Mucosa of stomach (tissue), 1 donor: ENCODE measurements around the gene E2F7.

ENCODE experiments used
- H3K27me3 ChIP-seq: one replicate; pipeline ENCODE4 v1.7.0; 2013; ENCODE audit warnings: mild to moderate bottlenecking, low read length; ENCODE audit not compliant: control insufficient read depth, insufficient read depth
- H3K36me3 ChIP-seq: one replicate; pipeline ENCODE4 v1.7.0; 2013; ENCODE audit warnings: low read length; ENCODE audit not compliant: control insufficient read depth, insufficient read depth
- H3K4me1 ChIP-seq: one replicate; pipeline ENCODE4 v1.7.0; 2013; ENCODE audit warnings: mild to moderate bottlenecking, low read length; ENCODE audit not compliant: control insufficient read depth, insufficient read depth
- H3K4me3 ChIP-seq: one replicate; pipeline ENCODE4 v1.7.0; 2013; ENCODE audit warnings: low read length
- H3K9ac ChIP-seq: one replicate; pipeline ENCODE4 v1.7.0; 2013; ENCODE audit warnings: mild to moderate bottlenecking, low read length, moderate library complexity
- H3K9me3 ChIP-seq: one replicate; pipeline ENCODE4 v1.7.0; 2013; ENCODE audit warnings: mild to moderate bottlenecking, low read length, moderate library complexity; ENCODE audit not compliant: control insufficient read depth
- donor health status: Pancreatic carcinoma.

The E2F7 gene

DNA sequence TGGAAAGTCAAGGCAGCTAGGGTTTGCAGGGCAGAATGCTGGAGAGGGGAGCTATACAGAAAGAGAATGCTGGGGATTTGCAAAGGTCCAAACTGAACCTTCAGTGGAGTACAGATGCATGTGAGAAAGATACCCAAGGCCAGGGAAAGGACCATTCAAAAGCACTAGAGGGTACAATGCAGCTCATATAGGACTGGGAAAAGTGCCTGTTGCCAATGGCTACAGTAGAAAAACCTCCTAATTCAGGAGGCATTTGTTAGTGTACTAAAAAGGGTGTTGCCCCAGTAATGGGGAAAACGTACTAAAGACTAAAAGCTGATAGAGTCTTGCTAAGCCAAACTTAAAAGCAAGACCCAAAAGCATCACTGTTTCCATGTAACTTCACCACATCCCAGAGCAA is 30.1 kb downstream of the E2F7 start:
- Histone ChIP-seq H3K9me3 (no peaks in the 10 kb centered on the region), H3K4me1 (no peaks in the 10 kb centered on the region), H3K4me3 (no peak overlapping the region), H3K9ac (no peak overlapping the region), H3K36me3 (no peaks in the 10 kb centered on the region), H3K27me3 (no peaks in the 10 kb centered on the region)

DNA sequence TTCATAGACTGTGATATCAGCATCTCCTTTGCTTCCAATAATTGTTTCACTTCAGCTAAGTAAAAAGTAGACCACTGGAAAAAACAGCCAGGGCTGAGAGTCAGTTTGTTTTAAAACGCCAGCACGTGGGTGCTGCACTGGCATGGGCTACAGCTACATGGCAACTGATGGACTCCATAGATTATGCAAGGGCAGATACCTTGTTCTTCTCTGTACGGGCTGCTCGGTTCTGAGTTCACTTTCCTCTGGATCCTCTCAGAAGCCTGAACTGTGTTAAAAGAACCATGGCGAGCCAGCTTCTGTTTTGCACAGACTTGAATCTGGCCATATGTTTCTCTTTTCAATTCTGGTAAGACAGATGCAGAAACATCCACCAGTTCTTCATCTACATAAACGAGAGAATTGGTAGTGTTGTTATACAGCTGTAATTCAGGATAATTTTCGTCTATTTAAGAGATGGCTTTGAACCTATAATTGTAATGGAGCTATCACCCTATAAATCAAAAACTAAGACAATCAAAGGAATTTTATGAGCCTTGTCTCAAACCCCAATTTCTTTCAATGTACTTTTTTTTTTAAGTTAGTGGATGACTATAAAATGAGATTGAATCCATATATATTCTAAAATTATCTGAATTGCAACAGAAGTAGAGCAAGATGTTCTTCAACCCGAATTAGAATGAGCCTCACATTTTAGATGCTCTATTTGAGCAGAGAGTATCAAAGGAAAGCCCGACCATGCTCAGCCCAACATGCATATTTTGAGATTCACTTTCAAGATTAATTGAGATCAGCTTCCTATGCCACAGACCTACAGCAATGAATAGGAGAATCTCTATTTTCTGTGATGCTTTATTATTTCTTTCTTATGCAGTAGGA is 31.5 kb downstream of the E2F7 start:
- Histone ChIP-seq H3K27me3 (no peaks in the 10 kb centered on the region), H3K4me3 (no peak overlapping the region), H3K36me3 (no peaks in the 10 kb centered on the region), H3K9me3 (no peaks in the 10 kb centered on the region), H3K4me1 (no peaks in the 10 kb centered on the region), H3K9ac (no peak overlapping the region)

DNA sequence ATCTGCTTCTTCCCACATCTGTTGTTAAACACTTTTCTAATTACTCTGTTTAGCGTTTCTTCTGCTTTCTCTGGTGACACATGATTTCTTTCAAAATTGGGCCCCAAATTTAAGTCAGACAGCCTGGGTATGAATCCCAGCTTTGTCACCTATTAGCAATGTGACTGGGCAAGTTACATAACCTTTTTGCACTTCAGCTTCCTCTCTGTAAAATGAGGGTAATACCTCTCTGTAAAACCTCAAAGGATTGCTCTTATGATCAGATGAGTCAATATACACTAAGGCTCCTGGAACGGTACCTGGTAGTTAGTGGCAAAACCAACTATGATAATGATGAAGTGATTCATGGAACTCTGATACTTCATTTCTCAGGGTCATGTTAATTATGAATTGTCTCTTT is 33.0 kb downstream of the E2F7 start:
- Histone ChIP-seq H3K9me3 (no peaks in the 10 kb centered on the region), H3K27me3 (no peaks in the 10 kb centered on the region), H3K4me1 (no peaks in the 10 kb centered on the region), H3K4me3 (no peak overlapping the region), H3K9ac (no peak overlapping the region), H3K36me3 (no peaks in the 10 kb centered on the region)

- no peak overlapping the region for H3K9ac ChIP-seq
- H3K4me3 ChIP-seq, result no peak overlapping the region
- no peaks in the 10 kb centered on the region for H3K9me3 ChIP-seq
- no peaks in the 10 kb centered on the region for H3K27me3 ChIP-seq
- H3K4me1 ChIP-seq, result no peaks in the 10 kb centered on the region
- H3K36me3 ChIP-seq, result no peaks in the 10 kb centered on the region
Observed at GRCh38 chr12:77031745-77032144, 33.6 kb downstream of the E2F7 start.

DNA sequence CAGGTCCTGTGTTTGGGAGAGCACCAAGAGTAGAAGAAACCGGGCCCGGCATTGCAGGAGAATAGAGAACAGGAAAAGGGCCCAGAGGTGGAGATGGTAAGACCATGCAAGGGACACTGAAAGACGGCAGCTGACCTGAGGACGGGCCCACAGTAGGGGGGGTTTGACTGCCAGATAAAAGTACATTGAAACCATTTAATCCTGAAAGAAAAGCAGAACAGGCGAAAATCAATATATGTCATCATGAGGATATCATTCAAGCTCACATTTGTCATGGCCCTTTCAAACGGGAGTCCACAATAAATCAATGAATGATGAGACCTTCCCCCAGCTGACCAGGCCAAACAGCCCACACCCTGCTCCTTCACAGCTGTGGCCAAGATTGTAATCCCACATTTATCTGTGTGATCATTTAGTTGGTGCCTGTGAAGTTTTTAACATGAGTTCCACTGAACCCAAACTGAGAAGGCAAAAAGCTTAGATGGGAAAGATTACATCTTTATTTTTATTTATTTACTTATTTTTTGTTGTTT is 39.5 kb downstream of the E2F7 start:
- H3K27me3 ChIP-seq, result no peaks in the 10 kb centered on the region
- H3K4me3 ChIP-seq, result no peak overlapping the region
- no peaks in the 10 kb centered on the region for H3K36me3 ChIP-seq
- H3K4me1 ChIP-seq, result no peaks in the 10 kb centered on the region
- H3K9me3 ChIP-seq, result no peaks in the 10 kb centered on the region
- no peak overlapping the region for H3K9ac ChIP-seq

GRCh38 chr12:77023501-77023900 is 41.9 kb downstream of the E2F7 start:
- no peaks in the 10 kb centered on the region for H3K9me3 ChIP-seq

GRCh38 chr12:77019920-77020319 is 45.4 kb downstream of the E2F7 start:
- Histone ChIP-seq H3K4me1 (no peaks in the 10 kb centered on the region), H3K27me3 (no peaks in the 10 kb centered on the region), H3K4me3 (no peak overlapping the region), H3K9ac (no peak overlapping the region), H3K36me3 (no peaks in the 10 kb centered on the region), H3K9me3 (no peaks in the 10 kb centered on the region)

More at GRCh38 chr12:77023501-77023900, 41.9 kb downstream of the E2F7 start:
- Histone ChIP-seq H3K4me1 (no peaks in the 10 kb centered on the region), H3K27me3 (no peaks in the 10 kb centered on the region), H3K4me3 (no peak overlapping the region), H3K9ac (no peak overlapping the region), H3K36me3 (no peaks in the 10 kb centered on the region)

- Histone ChIP-seq H3K36me3 (no peaks in the 10 kb centered on the region), H3K4me1 (no peaks in the 10 kb centered on the region), H3K27me3 (no peaks in the 10 kb centered on the region), H3K4me3 (no peak overlapping the region), H3K9ac (no peak overlapping the region), H3K9me3 (no peaks in the 10 kb centered on the region)
Observed at GRCh38 chr12:77016606-77017005, 48.8 kb downstream of the E2F7 start.

GRCh38 chr12:77013091-77013490 is 52.3 kb downstream of the E2F7 start:
- Histone ChIP-seq H3K4me1 (no peaks in the 10 kb centered on the region), H3K9me3 (no peaks in the 10 kb centered on the region), H3K27me3 (no peaks in the 10 kb centered on the region), H3K9ac (no peak overlapping the region), H3K4me3 (no peak overlapping the region), H3K36me3 (no peaks in the 10 kb centered on the region)

- no peaks in the 10 kb centered on the region for H3K4me1 ChIP-seq
- no peaks in the 10 kb centered on the region for H3K9me3 ChIP-seq
- no peaks in the 10 kb centered on the region for H3K27me3 ChIP-seq
- H3K9ac ChIP-seq, result no peak overlapping the region
- no peak overlapping the region for H3K4me3 ChIP-seq
- H3K36me3 ChIP-seq, result no peaks in the 10 kb centered on the region
Observed at GRCh38 chr12:77010691-77011548, 54.4 kb downstream of the E2F7 start.

DNA sequence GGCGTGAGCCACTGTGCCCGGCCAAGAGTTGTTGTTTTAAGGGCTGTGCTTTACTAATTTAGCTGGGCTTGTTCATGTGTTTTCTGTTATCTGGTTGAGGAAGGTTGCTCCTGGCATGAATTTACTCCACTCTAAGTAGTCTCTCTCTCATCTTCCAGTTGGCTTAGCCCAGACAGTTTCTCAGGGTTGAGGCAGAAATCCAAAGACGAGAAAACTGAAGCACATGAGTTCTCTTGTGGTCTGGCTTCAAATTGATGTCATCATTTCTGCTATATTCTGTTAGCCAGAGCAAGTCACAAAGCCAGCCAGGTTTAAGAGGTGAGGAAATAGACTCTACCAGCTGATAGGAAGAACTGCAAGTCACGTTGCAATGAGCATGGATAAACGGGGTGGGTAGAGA is 57.9 kb downstream of the E2F7 start:
- no peaks in the 10 kb centered on the region for H3K36me3 ChIP-seq
- no peak overlapping the region for H3K4me3 ChIP-seq
- no peaks in the 10 kb centered on the region for H3K27me3 ChIP-seq
- no peaks in the 10 kb centered on the region for H3K4me1 ChIP-seq
- H3K9ac ChIP-seq, result no peak overlapping the region
- no peaks in the 10 kb centered on the region for H3K9me3 ChIP-seq

GRCh38 chr12:77005611-77006098 is 59.7 kb downstream of the E2F7 start:
- H3K4me1 ChIP-seq, result no peaks in the 10 kb centered on the region
- no peak overlapping the region for H3K9ac ChIP-seq
- no peak overlapping the region for H3K4me3 ChIP-seq
- H3K9me3 ChIP-seq, result no peaks in the 10 kb centered on the region
- no peaks in the 10 kb centered on the region for H3K27me3 ChIP-seq
- H3K36me3 ChIP-seq, result no peaks in the 10 kb centered on the region
